GM23338 (cell line): ENCODE results near the gene APBB1IP. TPM values are rescaled to one million over a fixed set of nuclear protein-coding genes. Genes with fewer than 3 reads are reported as not detected.

Experiments
- ATAC-seq: fragments of 200-7000 bp; cut with Tn5 transposase; 3 replicates; pipeline ENCODE4 v1.9.1; 2020
- DNase-seq: peaks from one replicate; pipeline ENCODE4 v3.0.0-alpha.2; 2015; ENCODE audit warnings: low spot score
- H2AFZ ChIP-seq: fragments of 200-600 bp; sonication (generic); 2 replicates; pipeline ENCODE4 v1.8.0; 2016; ENCODE audit warnings: antibody characterized with exemption, mild to moderate bottlenecking, moderate library complexity
- H3F3A ChIP-seq: fragments of 200-600 bp; sonication (generic); replicated peaks from 2 replicates; pipeline ENCODE4 v1.8.0; 2017; ENCODE audit warnings: antibody characterized with exemption, mixed run types, low read depth
- H3K27ac ChIP-seq: fragments of 200-600 bp; sonication (generic); 2 replicates; pipeline ENCODE4 v1.6.1; 2016; ENCODE audit warnings: low read depth
- H3K27me3 ChIP-seq: fragments of 200-600 bp; sonication (generic); 2 replicates; pipeline ENCODE4 v1.8.0; 2016; ENCODE audit warnings: mild to moderate bottlenecking, mixed run types, moderate library complexity; ENCODE audit not compliant: insufficient read depth
- H3K36me3 ChIP-seq: fragments of 200-600 bp; sonication (generic); 2 replicates; pipeline ENCODE4 v1.8.0; 2016; ENCODE audit warnings: mild to moderate bottlenecking; ENCODE audit not compliant: insufficient read depth
- H3K4me1 ChIP-seq: fragments of 200-600 bp; sonication (generic); 2 replicates; pipeline ENCODE4 v1.8.0; 2016; ENCODE audit warnings: mild to moderate bottlenecking, moderate library complexity; ENCODE audit not compliant: insufficient read depth
- H3K4me2 ChIP-seq: fragments of 200-600 bp; sonication (generic); 2 replicates; pipeline ENCODE4 v1.7.1; 2017; ENCODE audit warnings: mixed run types
- H3K4me3 ChIP-seq: fragments of 200-600 bp; sonication (generic); 2 replicates; pipeline ENCODE4 v1.6.1; 2016; ENCODE audit warnings: mixed run types
- H3K79me2 ChIP-seq: fragments of 200-600 bp; sonication (generic); replicated peaks from 2 replicates; pipeline ENCODE4 v1.8.0; 2017; ENCODE audit warnings: mild to moderate bottlenecking; ENCODE audit not compliant: insufficient read depth
- H3K9me2 ChIP-seq: fragments of 200-600 bp; sonication (generic); 2 replicates; pipeline ENCODE4 v1.8.0; 2017; ENCODE audit not compliant: insufficient read depth
- H4K20me1 ChIP-seq: fragments of 200-600 bp; sonication (generic); replicated peaks from 2 replicates; pipeline ENCODE4 v1.8.0; 2017; ENCODE audit warnings: mild to moderate bottlenecking; ENCODE audit not compliant: insufficient read depth
- H3K27ac Mint-ChIP-seq: 2 replicates; pipeline ENCODE4 v1.8.0; 2020; ENCODE audit warnings: inconsistent platforms, mild to moderate bottlenecking, moderate library complexity, mixed read lengths
- H3K27me3 Mint-ChIP-seq: 3 replicates; pipeline ENCODE4 v1.8.0; 2022; ENCODE audit warnings: low read depth, mild to moderate bottlenecking, moderate library complexity, mixed read lengths, inconsistent platforms; ENCODE audit not compliant: insufficient read depth, poor library complexity
- H3K36me3 Mint-ChIP-seq: 3 replicates; pipeline ENCODE4 v1.8.0; 2021; ENCODE audit warnings: low read depth, mild to moderate bottlenecking, inconsistent platforms, moderate library complexity, mixed read lengths
- H3K4me1 Mint-ChIP-seq: 3 replicates; pipeline ENCODE4 v1.8.0; 2020; ENCODE audit warnings: mild to moderate bottlenecking, inconsistent platforms, mixed read lengths
- H3K4me3 Mint-ChIP-seq: 3 replicates; pipeline ENCODE4 v1.8.0; 2021; ENCODE audit warnings: moderate library complexity, mild to moderate bottlenecking, inconsistent platforms, mixed read lengths
- H3K9me3 Mint-ChIP-seq: 3 replicates; pipeline ENCODE4 v1.8.0; 2020; ENCODE audit warnings: moderate library complexity, mild to moderate bottlenecking, inconsistent platforms, mixed read lengths
- CREB1 ChIP-seq: fragments of 250-450 bp; sonication (Bioruptor Pico); IDR thresholded peaks from 2 replicates; pipeline ENCODE4 v1.5.0; 2020; ENCODE audit warnings: low read depth, mild to moderate bottlenecking, moderate library complexity
- CTCF ChIP-seq, 2 experiments: fragments of 200-600 bp in 1 of 2; sonication (generic) in 1 of 2; conservative IDR thresholded peaks; 2 replicates each; pipeline versions ENCODE4 v1.5.1 to v1.6.1; 2016 to 2017; ENCODE audit warnings: antibody characterized with exemption in 2 of 2, low read depth in 2 of 2, mild to moderate bottlenecking in 2 of 2, moderate library complexity in 1 of 2
- ETS1 ChIP-seq: IDR thresholded peaks from 2 replicates; pipeline ENCODE4 v1.6.1; 2016; ENCODE audit warnings: antibody characterized with exemption
- EZH2 ChIP-seq: fragments of 200-600 bp; sonication (generic); IDR thresholded peaks from one replicate; pipeline ENCODE4 v1.8.0; 2017; ENCODE audit warnings: antibody characterized with exemption, mild to moderate bottlenecking, low read depth; ENCODE audit not compliant: unreplicated experiment
- EZH2phosphoT487 ChIP-seq: fragments of 200-600 bp; sonication (generic); IDR thresholded peaks from one replicate; pipeline ENCODE4 v1.8.1; 2018; ENCODE audit warnings: antibody characterized with exemption; ENCODE audit not compliant: unreplicated experiment
- JUNB ChIP-seq: IDR thresholded peaks from one replicate; pipeline ENCODE4 v1.6.1; 2016; ENCODE audit warnings: antibody characterized with exemption; ENCODE audit not compliant: unreplicated experiment
- NANOG ChIP-seq: IDR thresholded peaks from 2 replicates; pipeline ENCODE4 v1.6.1; 2016; ENCODE audit warnings: antibody characterized with exemption, borderline replicate concordance
- REST ChIP-seq: IDR thresholded peaks from one replicate; pipeline ENCODE4 v1.6.1; 2018; ENCODE audit warnings: antibody characterized with exemption; ENCODE audit not compliant: unreplicated experiment
- STAT1 ChIP-seq: IDR thresholded peaks from one replicate; pipeline ENCODE4 v1.6.1; 2016; ENCODE audit warnings: antibody characterized with exemption; ENCODE audit not compliant: unreplicated experiment
- ZNF114 ChIP-seq: fragments of 250-450 bp; sonication (Bioruptor Pico); IDR thresholded peaks from 2 replicates; pipeline ENCODE4 v1.5.0; 2020; ENCODE audit warnings: mild to moderate bottlenecking, moderate library complexity
- ZNF331 ChIP-seq: fragments of 250-450 bp; sonication (Bioruptor Pico); IDR thresholded peaks from 2 replicates; pipeline ENCODE4 v1.5.0; 2020; ENCODE audit warnings: low read depth, mild to moderate bottlenecking, moderate library complexity
- polyA plus RNA-seq: library from polyadenylated mRNA; unstranded; fragments of >200 nt; fragmentation: Nextera tagmentation; extraction: Ambion mirVana; gene quantifications from 2 replicates; pipeline ENCODE4 v1.2.1, GENCODE V29; 2016
- total RNA-seq: library from RNA; depleted of rRNA; stranded (reverse); fragments of >200 nt; shearing (Covaris generic); gene quantifications from 2 replicates; pipeline ENCODE4 v1.2.3, GENCODE V29; 2014

The APBB1IP gene
- total and polyA plus RNA-seq, 2 experiments from 2014 or later, result 0.14 to 0.16 TPM

- Mint-ChIP-seq H3K27me3 (peaks cover 8% of the 10 kb centered on the region), H3K36me3 (no peaks in the 10 kb centered on the region), H3K4me3 (peak overlapping the region; percentile 77), H3K9me3 (peaks cover 2% of the 10 kb centered on the region; the same call in 2 of the 3 replicates), H3K4me1 (no peaks in the 10 kb centered on the region), H3K27ac (no peak overlapping the region)
- Histone ChIP-seq H3K4me3 (peak overlapping the region; percentile 59), H3K27ac (no peak overlapping the region), H2AFZ (no peak overlapping the region; the same call in 1 of the 2 replicates), H3K27me3 (no peaks in the 10 kb centered on the region), H3K4me1 (no peaks in the 10 kb centered on the region), H4K20me1 (no peaks in the 10 kb centered on the region), H3F3A (no peaks in the 10 kb centered on the region), H3K79me2 (no peaks in the 10 kb centered on the region), H3K36me3 (no peaks in the 10 kb centered on the region), H3K9me2 (0 out of 2 replicates have a peak, but pooled peaks cover 2% of the 10 kb centered on the region), H3K4me2 (peak overlapping the region; percentile 69)
- TF ChIP-seq ETS1 (no peak), ZNF114 (no peak), JUNB (no peak), REST (no peak), EZH2 (no peak), STAT1 (no peak), ZNF331 (CRISPR knock-in tag) (no peak), EZH2phosphoT487 (no peak), NANOG (no peak), CTCF (conservative IDR thresholded peaks at IDR 0.05; ENCODE audit: low read depth in 2 of 2) (no peak), CREB1 (CRISPR knock-in tag) (no peak)
- ATAC-seq, result peak; percentile 93
- peak; percentile 84 for DNase-seq
Measured at GRCh38 chr10:26566525-26567350, 128.6 kb downstream of the APBB1IP start.
